AG10803 (cell line): Measurements from ENCODE around the gene DPEP2.
"Not testable (repeated sequence)": the region's sequence is repeated elsewhere in the genome, so short reads cannot be mapped to it uniquely, and the experiment has no call there.

Experiments used
- DNase-seq: peaks from one replicate; pipeline ENCODE4 v3.0.0; 2010; ENCODE audit warnings: low read depth
- H3K4me3 ChIP-seq: 2 replicates; pipeline ENCODE4 v1.5.1; 2011; ENCODE audit warnings: mild to moderate bottlenecking, low read length, control low read depth
- TF ChIP-seq, protein P1 (sequence below): conservative IDR thresholded peaks from 2 replicates; pipeline ENCODE4 v1.5.1; 2011; ENCODE audit warnings: mild to moderate bottlenecking, low read length, control low read depth, inconsistent platforms

The DPEP2 gene

GRCh38 chr16:68005211-68005610 lies 5.9 kb upstream of the DPEP2 start:
- no peak for DNase-seq
- TF ChIP-seq, protein P1, sequence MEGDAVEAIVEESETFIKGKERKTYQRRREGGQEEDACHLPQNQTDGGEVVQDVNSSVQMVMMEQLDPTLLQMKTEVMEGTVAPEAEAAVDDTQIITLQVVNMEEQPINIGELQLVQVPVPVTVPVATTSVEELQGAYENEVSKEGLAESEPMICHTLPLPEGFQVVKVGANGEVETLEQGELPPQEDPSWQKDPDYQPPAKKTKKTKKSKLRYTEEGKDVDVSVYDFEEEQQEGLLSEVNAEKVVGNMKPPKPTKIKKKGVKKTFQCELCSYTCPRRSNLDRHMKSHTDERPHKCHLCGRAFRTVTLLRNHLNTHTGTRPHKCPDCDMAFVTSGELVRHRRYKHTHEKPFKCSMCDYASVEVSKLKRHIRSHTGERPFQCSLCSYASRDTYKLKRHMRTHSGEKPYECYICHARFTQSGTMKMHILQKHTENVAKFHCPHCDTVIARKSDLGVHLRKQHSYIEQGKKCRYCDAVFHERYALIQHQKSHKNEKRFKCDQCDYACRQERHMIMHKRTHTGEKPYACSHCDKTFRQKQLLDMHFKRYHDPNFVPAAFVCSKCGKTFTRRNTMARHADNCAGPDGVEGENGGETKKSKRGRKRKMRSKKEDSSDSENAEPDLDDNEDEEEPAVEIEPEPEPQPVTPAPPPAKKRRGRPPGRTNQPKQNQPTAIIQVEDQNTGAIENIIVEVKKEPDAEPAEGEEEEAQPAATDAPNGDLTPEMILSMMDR = no peak
- no peak overlapping the region for H3K4me3 ChIP-seq

- peak; percentile 31 for DNase-seq
- TF ChIP-seq, protein P1 = no peak
- no peak overlapping the region for H3K4me3 ChIP-seq
Observed at GRCh38 chr16:68003031-68003430, 3.7 kb upstream of the DPEP2 start.

- TF ChIP-seq, protein P1 = no peak
- no peak overlapping the region for H3K4me3 ChIP-seq
- no peak for DNase-seq
Observed at GRCh38 chr16:68000450-68000849, 1.2 kb upstream of the DPEP2 start.

- H3K4me3 ChIP-seq = no peak overlapping the region
Observed at GRCh38 chr16:67999985-68000384, 701 bp upstream of the DPEP2 start.

GRCh38 chr16:67998231-67998778 lies 979 bp downstream of the DPEP2 start:
- not testable (repeated sequence) for DNase-seq, H3K4me3 ChIP-seq

More at GRCh38 chr16:67999985-68000384, 701 bp upstream of the DPEP2 start:
- no peak for DNase-seq
- TF ChIP-seq, protein P1 = no peak

- TF ChIP-seq, protein P1 = no peak
- no peak overlapping the region for H3K4me3 ChIP-seq
- DNase-seq = no peak
Observed at GRCh38 chr16:67996666-67997065, 2.6 kb downstream of the DPEP2 start.

GRCh38 chr16:67995423-67995822 lies 3.9 kb downstream of the DPEP2 start:
- no peak for DNase-seq
- TF ChIP-seq, protein P1 = no peak
- no peak overlapping the region for H3K4me3 ChIP-seq

GRCh38 chr16:67994040-67994408 lies 5.3 kb downstream of the DPEP2 start:
- DNase-seq, H3K4me3 ChIP-seq: not testable (repeated sequence)
